ENCODE results near the gene MED27. TPM values are rescaled to one million over a fixed set of nuclear protein-coding genes. Genes with fewer than 3 reads are reported as not detected.

The MED27 gene
- total RNA-seq, 1 donor from 2014 or later: 17.7 TPM

DNA sequence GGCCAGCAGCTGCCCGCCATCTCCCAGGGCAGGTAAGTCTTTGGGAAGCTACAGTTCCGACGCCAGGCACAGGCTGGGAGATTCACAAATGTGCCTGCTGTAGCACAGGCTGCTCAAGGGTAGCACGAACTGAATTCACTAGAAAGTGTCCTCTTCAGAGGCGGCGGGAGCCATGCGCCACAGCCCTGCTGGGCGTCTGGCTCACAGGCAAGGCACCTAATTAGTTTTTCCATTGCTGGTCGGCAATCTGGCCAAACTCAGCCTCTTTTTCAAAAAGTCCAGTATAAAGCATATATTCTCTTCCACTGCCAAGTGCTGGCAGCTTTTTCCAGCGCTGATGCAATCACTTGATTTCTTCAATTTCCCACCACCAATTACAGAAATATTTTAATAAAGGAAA, 210.9 kb downstream of the MED27 start:
- intact Hi-C loops (cut with DNase I): no loop called here
- H3K36me3 ChIP-seq: no peaks in the 10 kb centered on the region
- DNase-seq (ENCODE audit: extremely low spot score in 2 of 2): no peak
- TF ChIP-seq POLR2A (IDR thresholded peaks at IDR 0.05) (no peak), POLR2AphosphoS5 (IDR thresholded peaks at IDR 0.05; ENCODE audit: insufficient read depth in 1 of 2, low read depth in 1 of 2) (no peak)
- TF ChIP-seq, protein P1, sequence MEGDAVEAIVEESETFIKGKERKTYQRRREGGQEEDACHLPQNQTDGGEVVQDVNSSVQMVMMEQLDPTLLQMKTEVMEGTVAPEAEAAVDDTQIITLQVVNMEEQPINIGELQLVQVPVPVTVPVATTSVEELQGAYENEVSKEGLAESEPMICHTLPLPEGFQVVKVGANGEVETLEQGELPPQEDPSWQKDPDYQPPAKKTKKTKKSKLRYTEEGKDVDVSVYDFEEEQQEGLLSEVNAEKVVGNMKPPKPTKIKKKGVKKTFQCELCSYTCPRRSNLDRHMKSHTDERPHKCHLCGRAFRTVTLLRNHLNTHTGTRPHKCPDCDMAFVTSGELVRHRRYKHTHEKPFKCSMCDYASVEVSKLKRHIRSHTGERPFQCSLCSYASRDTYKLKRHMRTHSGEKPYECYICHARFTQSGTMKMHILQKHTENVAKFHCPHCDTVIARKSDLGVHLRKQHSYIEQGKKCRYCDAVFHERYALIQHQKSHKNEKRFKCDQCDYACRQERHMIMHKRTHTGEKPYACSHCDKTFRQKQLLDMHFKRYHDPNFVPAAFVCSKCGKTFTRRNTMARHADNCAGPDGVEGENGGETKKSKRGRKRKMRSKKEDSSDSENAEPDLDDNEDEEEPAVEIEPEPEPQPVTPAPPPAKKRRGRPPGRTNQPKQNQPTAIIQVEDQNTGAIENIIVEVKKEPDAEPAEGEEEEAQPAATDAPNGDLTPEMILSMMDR (IDR thresholded peaks at IDR 0.05): no peak
- no peak overlapping the region for H3K27ac ChIP-seq
- peaks cover 5% of the 10 kb centered on the region for H3K4me1 ChIP-seq
- no peak overlapping the region for H3K4me3 ChIP-seq
- H3K9me3 ChIP-seq: no peaks in the 10 kb centered on the region
- no peaks in the 10 kb centered on the region for H3K27me3 ChIP-seq

DNA sequence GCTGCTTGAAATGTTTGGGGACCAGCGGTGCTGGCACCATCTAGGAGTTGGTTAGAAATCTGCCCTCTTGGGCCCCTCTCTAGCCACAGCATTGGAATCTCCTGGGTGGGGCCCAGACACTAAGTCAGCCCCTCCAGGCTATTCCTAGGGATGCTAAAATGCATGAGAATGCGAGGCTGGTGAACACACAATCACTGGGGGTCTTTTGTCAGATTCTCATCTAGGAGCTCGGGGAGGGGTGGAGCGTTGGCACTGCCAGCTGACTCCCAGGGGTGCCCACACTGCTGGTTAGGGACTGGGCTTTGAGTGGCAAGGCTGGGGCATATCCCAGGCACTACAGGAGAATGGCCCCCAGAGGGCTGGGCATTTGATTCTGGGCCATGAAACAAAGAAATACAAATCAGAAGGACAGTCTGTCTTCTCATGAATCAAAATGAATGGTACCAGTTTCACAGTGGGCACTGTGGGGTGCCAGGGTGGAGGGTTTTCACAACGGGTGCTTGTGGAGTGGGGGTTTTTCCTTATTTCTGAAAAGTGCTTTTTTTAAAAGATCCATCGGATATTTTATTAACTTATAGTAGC, 212.0 kb downstream of the MED27 start:
- intact Hi-C loops (cut with DNase I): no loop called here
- TF ChIP-seq POLR2A (IDR thresholded peaks at IDR 0.05): no peak
- no peak for TF ChIP-seq POLR2AphosphoS5 (IDR thresholded peaks at IDR 0.05; ENCODE audit: insufficient read depth in 1 of 2, low read depth in 1 of 2)

DNA sequence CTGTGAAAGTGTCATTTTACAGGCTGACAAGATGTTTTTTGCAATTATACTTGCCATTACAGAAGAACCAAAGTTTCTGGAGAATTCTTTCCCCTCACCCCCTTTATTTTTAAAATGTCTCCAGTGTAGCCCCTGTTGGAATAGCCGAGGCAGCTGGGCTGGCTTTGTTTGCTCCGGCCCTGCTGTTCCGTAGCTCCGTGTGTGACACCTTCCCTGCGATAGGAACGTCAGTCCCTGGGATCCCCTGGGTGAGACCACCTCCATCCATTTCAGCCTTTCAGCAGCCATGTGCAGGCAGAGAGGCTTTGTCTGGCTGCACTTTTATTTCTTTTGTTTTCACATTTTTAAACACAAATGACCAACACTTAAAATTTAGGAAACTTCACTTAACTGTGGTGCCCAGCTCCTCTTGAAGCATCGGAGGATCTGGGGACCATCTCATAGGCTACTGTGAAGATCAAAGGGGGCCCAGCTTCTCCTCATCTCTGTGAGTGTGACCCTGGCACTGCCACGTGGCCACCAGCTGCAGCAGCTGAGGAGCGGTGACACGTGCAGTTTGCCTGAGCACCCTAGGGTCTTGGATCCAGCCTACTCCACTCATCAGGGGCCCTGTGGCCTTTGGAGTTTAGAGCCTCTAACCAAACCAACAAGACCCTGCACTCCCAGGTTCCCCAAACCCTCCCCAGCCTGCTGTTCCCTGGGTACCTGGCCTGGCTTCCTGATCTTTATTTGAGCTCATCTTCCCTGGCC, 214.0 kb downstream of the MED27 start:
- Histone ChIP-seq H3K4me3 (no peak overlapping the region), H3K27me3 (no peaks in the 10 kb centered on the region), H3K9me3 (no peaks in the 10 kb centered on the region), H3K36me3 (peaks cover 0 to 8% of the 10 kb centered on the region in 2 donors), H3K27ac (no peak overlapping the region), H3K4me1 (peaks cover 5% of the 10 kb centered on the region)
- no peak for DNase-seq (ENCODE audit: extremely low spot score in 2 of 2)
- TF ChIP-seq POLR2AphosphoS5 (IDR thresholded peaks at IDR 0.05; ENCODE audit: insufficient read depth in 1 of 2, low read depth in 1 of 2) (no peak), POLR2A (IDR thresholded peaks at IDR 0.05) (no peak)
- TF ChIP-seq, protein P1 (IDR thresholded peaks at IDR 0.05): no peak
- intact Hi-C loops (cut with DNase I): no loop called here

More for the DNA sequence above, 212.0 kb downstream of the MED27 start:
- DNase-seq (ENCODE audit: extremely low spot score in 2 of 2): no peak
- Histone ChIP-seq H3K4me1 (peaks cover 5% of the 10 kb centered on the region), H3K36me3 (peaks cover 0 to under 1% of the 10 kb centered on the region in 2 donors), H3K4me3 (no peak overlapping the region), H3K9me3 (no peaks in the 10 kb centered on the region), H3K27ac (no peak overlapping the region), H3K27me3 (no peaks in the 10 kb centered on the region)

DNA sequence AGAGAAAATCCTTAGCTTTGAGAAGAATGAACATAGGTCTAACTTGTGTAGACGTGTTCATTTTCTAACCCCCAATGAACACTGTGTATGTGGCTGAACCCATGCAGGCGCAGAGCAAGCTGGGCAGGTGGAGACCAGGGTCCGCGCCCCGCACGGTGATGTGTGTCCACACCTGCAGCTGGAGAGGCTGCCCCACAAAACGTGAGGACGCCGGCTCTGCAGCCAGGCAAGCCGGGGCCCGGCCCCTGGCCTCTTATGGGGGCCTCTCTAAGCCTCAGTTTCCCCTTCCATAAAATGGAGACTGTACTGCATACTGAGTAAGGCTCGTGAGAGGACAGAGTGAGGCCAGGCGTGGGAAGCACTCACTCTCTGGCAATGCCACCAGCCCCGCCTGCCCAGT, 215.1 kb downstream of the MED27 start:
- Histone ChIP-seq H3K9me3 (no peaks in the 10 kb centered on the region), H3K4me1 (peaks cover 4% of the 10 kb centered on the region), H3K27me3 (no peaks in the 10 kb centered on the region), H3K27ac (no peak overlapping the region), H3K4me3 (no peak overlapping the region), H3K36me3 (peaks cover 0 to 13% of the 10 kb centered on the region in 2 donors)
- no peak for TF ChIP-seq POLR2A (IDR thresholded peaks at IDR 0.05)
- TF ChIP-seq, protein P1 (IDR thresholded peaks at IDR 0.05): no peak
- no peak for TF ChIP-seq POLR2AphosphoS5 (IDR thresholded peaks at IDR 0.05; ENCODE audit: insufficient read depth in 1 of 2, low read depth in 1 of 2)
- no peak for DNase-seq (ENCODE audit: extremely low spot score in 2 of 2)
- intact Hi-C loops (cut with DNase I): no loop called here

DNA sequence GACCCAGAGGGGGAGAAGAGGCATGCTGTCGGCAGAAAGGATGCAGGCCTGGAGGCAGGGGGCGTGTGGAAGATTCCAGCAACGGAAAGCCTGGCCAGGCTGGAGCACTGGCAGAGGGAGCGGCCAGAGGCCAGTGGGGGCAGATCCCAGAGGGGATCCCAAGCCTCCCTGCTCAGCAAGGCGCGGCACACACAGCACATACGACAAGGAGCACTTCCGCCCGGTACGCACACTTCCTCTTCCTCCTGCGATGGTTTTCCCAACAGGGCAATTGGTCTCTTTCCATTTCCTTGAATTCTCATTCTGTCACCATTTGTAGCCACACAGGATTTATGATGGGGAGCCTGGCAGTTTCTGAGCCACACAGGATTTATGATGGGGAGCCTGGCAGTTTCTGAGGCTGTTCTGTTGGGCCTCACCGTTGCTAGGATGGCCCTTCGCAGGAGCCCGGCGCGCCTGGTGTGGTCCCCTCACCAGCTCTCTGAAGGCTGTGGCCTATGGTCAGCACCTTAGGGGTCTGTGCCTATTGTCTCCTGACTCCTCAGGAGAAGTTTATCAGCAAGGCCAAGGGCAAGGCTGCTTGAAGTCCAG, 216.3 kb downstream of the MED27 start:
- Histone ChIP-seq H3K4me1 (no peaks in the 10 kb centered on the region), H3K27me3 (no peaks in the 10 kb centered on the region), H3K36me3 (peaks cover 0 to 13% of the 10 kb centered on the region in 2 donors), H3K27ac (no peak overlapping the region), H3K4me3 (no peak overlapping the region), H3K9me3 (no peaks in the 10 kb centered on the region)
- DNase-seq (ENCODE audit: extremely low spot score in 2 of 2): no peak
- no peak for TF ChIP-seq POLR2AphosphoS5 (IDR thresholded peaks at IDR 0.05; ENCODE audit: insufficient read depth in 1 of 2, low read depth in 1 of 2)
- no peak for TF ChIP-seq POLR2A (IDR thresholded peaks at IDR 0.05)
- TF ChIP-seq, protein P1 (IDR thresholded peaks at IDR 0.05): no peak
- intact Hi-C loops (cut with DNase I): no loop called here
